Breast epithelium (tissue), 3 donors: ENCODE measurements around the gene MTA1.

ENCODE experiments used
- POLR2A ChIP-seq: fragments of 450-650 bp; IDR thresholded peaks from one replicate; pipeline ENCODE4 v1.6.1; 2016; ENCODE audit warnings: antibody characterized with exemption, mild to moderate bottlenecking, moderate library complexity
- POLR2AphosphoS5 ChIP-seq, 3 donors: sonication (generic); formaldehyde crosslinking; IDR thresholded peaks; one replicate each; pipeline ENCODE4 v1.6.1; 2017; ENCODE audit warnings: antibody characterized with exemption in 3 of 3

- no peak for TF ChIP-seq POLR2AphosphoS5 (IDR thresholded peaks at IDR 0.05)
- no peak for TF ChIP-seq POLR2A
Observed at GRCh38 chr14:105500036-105500725, 80.6 kb downstream of the MTA1 start.
